ENCODE data around the gene GBX1. TPM values are rescaled to one million over a fixed set of nuclear protein-coding genes. Genes with fewer than 3 reads are reported as not detected.

Gene GBX1
- total RNA-seq, 1 experiment from 2014 or later, result not detected

DNA sequence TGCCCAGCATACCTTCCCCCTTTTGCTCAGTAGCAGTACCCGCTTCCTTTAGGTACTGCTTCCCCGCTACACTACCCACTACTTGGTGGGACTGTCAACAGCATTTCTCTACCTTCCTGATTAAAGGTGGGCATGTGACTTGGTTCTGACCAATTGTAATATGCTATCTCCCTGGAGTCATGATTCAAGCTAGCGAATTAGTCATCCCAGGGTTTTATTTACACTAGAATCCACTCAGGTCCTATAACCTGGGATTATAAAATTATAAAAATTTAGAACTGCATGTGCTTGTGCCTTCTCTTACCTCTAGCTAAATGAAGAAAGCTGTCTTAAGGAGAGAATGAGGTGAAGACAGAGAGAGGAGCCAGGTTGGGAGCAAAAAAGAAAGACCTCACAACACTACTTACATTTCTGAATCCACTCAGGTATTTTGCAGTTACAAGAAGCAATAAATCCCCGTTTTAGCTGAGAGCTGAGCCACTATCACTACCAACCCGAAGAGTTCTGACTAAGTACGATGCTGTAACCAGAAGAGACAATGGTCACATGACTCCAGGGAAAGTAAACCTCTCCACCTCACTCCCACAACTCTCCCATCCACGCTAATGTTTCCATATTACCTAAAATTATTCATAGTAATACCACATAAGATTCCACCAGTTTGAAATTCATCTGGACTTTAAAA lies 9.7 kb downstream of the GBX1 start:
- H3K4me3 Mint-ChIP-seq (ENCODE audit: unreplicated experiment), result no peak overlapping the region
- Histone ChIP-seq H3K36me3 (ENCODE audit: control insufficient read depth, insufficient read depth, low read length) (no peaks in the 10 kb centered on the region), H3K27me3 (replicated peaks; ENCODE audit: control insufficient read depth, insufficient read depth, low read length) (peaks cover 1% of the 10 kb centered on the region; the same call in 1 of the 2 replicates), H3K4me3 (ENCODE audit: low read depth, low read length) (no peak overlapping the region), H3K9me3 (no peaks in the 10 kb centered on the region), H3K4me1 (no peaks in the 10 kb centered on the region)
- POLR2A ChIA-PET, result no interaction called here
- H3K4me1 Mint-ChIP-seq (ENCODE audit: low read depth, unreplicated experiment), result no peaks in the 10 kb centered on the region
- no peaks in the 10 kb centered on the region for H3K9me3 Mint-ChIP-seq (ENCODE audit: unreplicated experiment)
- no peak overlapping the region for H3K27ac Mint-ChIP-seq (ENCODE audit: unreplicated experiment)
- DNase-seq, result no peak
- CTCF ChIA-PET, result interaction anchor here (0.5 kb wide), 1 partner anchor 709 kb away, joined by 3 read pairs; no protein-coding TSS in a partner anchor
- BruUV-seq (replicated peaks), result no TSS peak
- intact Hi-C loops (cut with micrococcal nuclease; ENCODE audit: unreplicated experiment), result no loop called here
- no peaks in the 10 kb centered on the region for H3K36me3 Mint-ChIP-seq (ENCODE audit: insufficient read depth, unreplicated experiment)
- TF ChIP-seq, protein P1, sequence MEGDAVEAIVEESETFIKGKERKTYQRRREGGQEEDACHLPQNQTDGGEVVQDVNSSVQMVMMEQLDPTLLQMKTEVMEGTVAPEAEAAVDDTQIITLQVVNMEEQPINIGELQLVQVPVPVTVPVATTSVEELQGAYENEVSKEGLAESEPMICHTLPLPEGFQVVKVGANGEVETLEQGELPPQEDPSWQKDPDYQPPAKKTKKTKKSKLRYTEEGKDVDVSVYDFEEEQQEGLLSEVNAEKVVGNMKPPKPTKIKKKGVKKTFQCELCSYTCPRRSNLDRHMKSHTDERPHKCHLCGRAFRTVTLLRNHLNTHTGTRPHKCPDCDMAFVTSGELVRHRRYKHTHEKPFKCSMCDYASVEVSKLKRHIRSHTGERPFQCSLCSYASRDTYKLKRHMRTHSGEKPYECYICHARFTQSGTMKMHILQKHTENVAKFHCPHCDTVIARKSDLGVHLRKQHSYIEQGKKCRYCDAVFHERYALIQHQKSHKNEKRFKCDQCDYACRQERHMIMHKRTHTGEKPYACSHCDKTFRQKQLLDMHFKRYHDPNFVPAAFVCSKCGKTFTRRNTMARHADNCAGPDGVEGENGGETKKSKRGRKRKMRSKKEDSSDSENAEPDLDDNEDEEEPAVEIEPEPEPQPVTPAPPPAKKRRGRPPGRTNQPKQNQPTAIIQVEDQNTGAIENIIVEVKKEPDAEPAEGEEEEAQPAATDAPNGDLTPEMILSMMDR (IDR thresholded peaks at IDR 0.05; ENCODE audit: insufficient read depth in 1 of 2, low read depth in 1 of 2, low read length in 1 of 2, severe bottlenecking in 1 of 2, unreplicated experiment in 1 of 2), result no peak
- peaks cover 4% of the 10 kb centered on the region for H3K27me3 Mint-ChIP-seq (ENCODE audit: insufficient read depth, unreplicated experiment)

DNA sequence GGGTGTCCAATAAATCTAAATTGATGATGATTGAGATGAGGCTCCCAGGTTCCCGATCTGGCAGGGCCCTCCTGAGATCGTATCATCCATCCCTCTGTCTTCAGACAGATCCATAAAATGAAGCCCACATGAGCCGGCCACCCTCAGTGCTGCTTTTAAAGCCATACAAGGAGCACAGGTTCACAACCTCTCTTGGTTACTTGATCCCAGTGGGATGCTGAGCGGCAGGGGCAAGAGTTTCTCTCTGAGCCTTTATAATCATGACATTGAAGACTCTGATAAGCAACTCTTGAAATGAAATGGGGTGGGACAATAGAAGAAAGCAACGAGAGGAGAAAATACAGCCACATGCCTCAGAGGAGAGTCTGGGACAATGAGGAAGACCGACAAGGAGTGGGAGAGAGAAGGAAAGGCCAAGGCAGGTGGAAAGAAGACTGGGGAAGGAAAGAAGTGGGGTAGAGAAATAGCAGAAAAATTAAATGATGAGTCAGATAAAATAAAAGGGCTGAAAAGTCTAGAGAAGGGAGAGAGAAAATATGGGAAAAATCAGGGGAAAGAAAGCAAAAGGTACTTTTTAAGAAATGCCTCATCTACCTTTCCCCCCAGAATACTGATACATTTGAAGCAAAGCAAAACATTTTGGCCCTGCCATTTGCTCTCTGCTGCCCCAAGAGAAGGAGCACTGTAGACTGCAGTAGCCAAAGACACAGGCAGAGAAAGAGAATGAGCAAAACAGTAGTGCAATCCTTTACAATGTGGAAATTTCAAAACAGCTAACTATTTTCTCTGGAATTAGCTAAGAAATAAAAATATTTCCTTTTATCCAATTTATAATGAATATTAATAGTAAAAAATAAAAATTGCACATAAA lies 14.6 kb downstream of the GBX1 start:
- H3K4me1 Mint-ChIP-seq (ENCODE audit: low read depth, unreplicated experiment), result no peaks in the 10 kb centered on the region
- no peaks in the 10 kb centered on the region for H3K9me3 Mint-ChIP-seq (ENCODE audit: unreplicated experiment)
- H3K27ac Mint-ChIP-seq (ENCODE audit: unreplicated experiment), result no peak overlapping the region
- H3K27me3 Mint-ChIP-seq (ENCODE audit: insufficient read depth, unreplicated experiment), result peaks cover 4% of the 10 kb centered on the region
- H3K4me3 Mint-ChIP-seq (ENCODE audit: unreplicated experiment), result no peak overlapping the region
- ChIA-PET CTCF (no interaction called here), POLR2A (no interaction called here)
- H3K36me3 Mint-ChIP-seq (ENCODE audit: insufficient read depth, unreplicated experiment), result peaks cover 6% of the 10 kb centered on the region
- no TSS peak for BruUV-seq (replicated peaks)
- Histone ChIP-seq H3K36me3 (ENCODE audit: control insufficient read depth, insufficient read depth, low read length) (no peaks in the 10 kb centered on the region), H3K27me3 (replicated peaks; ENCODE audit: control insufficient read depth, insufficient read depth, low read length) (peaks cover 1% of the 10 kb centered on the region; the same call in 1 of the 2 replicates), H3K9me3 (no peaks in the 10 kb centered on the region), H3K4me1 (no peaks in the 10 kb centered on the region), H3K4me3 (ENCODE audit: low read depth, low read length) (no peak overlapping the region)
- DNase-seq, result no peak
- TF ChIP-seq, protein P1 (IDR thresholded peaks at IDR 0.05; ENCODE audit: insufficient read depth in 1 of 2, low read depth in 1 of 2, low read length in 1 of 2, severe bottlenecking in 1 of 2, unreplicated experiment in 1 of 2), result peak in 1 of 2 experiments; percentile 34
- intact Hi-C loops (cut with micrococcal nuclease; ENCODE audit: unreplicated experiment), result no loop called here

DNA sequence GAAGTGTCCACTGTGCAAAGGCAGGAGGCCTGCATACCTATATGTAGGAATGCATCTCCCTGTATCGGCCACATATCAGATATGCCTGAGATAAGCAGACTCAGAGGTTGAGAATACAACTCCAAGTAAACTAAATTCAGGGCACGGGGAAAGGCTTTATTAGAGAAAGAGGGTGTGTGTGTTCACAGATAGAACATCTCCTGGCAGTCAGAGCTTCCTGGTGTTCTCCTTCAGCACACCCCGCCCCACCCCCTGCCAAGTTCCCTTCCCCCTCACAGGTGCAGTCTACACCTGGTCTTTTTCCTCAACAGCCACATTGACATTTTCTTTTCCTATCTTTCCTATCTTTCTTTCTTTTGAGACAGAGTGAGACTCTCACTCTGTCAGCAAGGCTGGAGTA lies 17.1 kb downstream of the GBX1 start:
- Mint-ChIP-seq H3K4me3 (ENCODE audit: unreplicated experiment) (no peak overlapping the region), H3K9me3 (ENCODE audit: unreplicated experiment) (no peaks in the 10 kb centered on the region), H3K27me3 (ENCODE audit: insufficient read depth, unreplicated experiment) (peaks cover 2% of the 10 kb centered on the region), H3K36me3 (ENCODE audit: insufficient read depth, unreplicated experiment) (peaks cover 6% of the 10 kb centered on the region), H3K27ac (ENCODE audit: unreplicated experiment) (no peak overlapping the region), H3K4me1 (ENCODE audit: low read depth, unreplicated experiment) (no peaks in the 10 kb centered on the region)
- peak in 1 of 2 experiments; percentile 10 for DNase-seq
- Histone ChIP-seq H3K9me3 (no peaks in the 10 kb centered on the region), H3K27me3 (replicated peaks; ENCODE audit: control insufficient read depth, insufficient read depth, low read length) (peaks cover 1% of the 10 kb centered on the region; the same call in 1 of the 2 replicates), H3K4me3 (ENCODE audit: low read depth, low read length) (no peak overlapping the region), H3K4me1 (no peaks in the 10 kb centered on the region), H3K36me3 (ENCODE audit: control insufficient read depth, insufficient read depth, low read length) (no peaks in the 10 kb centered on the region)
- TF ChIP-seq, protein P1 (IDR thresholded peaks at IDR 0.05; ENCODE audit: insufficient read depth in 1 of 2, low read depth in 1 of 2, low read length in 1 of 2, severe bottlenecking in 1 of 2, unreplicated experiment in 1 of 2), result no peak
- CTCF ChIA-PET, result no interaction called here
- no TSS peak for BruUV-seq (replicated peaks)
- POLR2A ChIA-PET, result no interaction called here
- intact Hi-C loops (cut with micrococcal nuclease; ENCODE audit: unreplicated experiment), result no loop called here
